GM21737 (cell line): ENCODE data around the gene TTC27.

Experiments used
- ATAC-seq: cut with Tn5 transposase; IDR thresholded peaks from one replicate; pipeline ENCODE4 v1.9.1; 2021; ENCODE audit warnings: mild to moderate bottlenecking, moderate library complexity; ENCODE audit not compliant: unreplicated experiment

TTC27 gene

GRCh38 chr2:32666704-32667103 lies 38.9 kb downstream of the TTC27 start:
- no peak for ATAC-seq

- ATAC-seq: no peak
These were observed 40.4 kb downstream of the TTC27 start for GRCh38 chr2:32668254-32668653.

DNA sequence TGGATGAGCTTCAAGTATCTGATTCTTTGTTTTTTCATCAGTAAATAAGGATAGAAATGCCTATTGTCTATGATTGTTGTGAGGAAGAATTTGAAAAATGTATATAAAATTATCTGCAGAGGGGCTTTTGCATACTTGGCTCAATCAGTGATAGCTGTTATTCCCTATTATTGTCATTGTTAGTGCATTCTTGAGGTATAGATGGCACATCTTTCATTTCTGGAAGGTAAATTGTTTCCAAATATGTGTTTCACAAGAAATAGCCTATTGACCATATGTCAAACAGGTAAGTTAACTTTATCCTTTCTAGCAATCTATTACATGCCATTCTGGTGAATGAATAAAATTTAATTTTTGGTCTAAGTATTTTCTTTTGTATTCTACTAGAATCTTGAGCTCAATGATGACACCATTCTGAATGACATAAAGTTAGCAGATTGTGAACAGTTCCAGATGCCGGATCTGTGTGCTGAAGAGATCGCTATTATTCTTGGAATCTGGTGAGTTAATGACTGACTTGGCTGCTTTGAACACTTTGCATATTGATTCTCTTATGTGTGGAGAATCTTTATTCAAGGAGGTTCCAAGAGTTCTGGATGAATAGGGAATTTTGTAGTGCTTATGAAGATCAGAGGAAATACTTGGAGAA lies 44.2 kb downstream of the TTC27 start:
- ATAC-seq: no peak

DNA sequence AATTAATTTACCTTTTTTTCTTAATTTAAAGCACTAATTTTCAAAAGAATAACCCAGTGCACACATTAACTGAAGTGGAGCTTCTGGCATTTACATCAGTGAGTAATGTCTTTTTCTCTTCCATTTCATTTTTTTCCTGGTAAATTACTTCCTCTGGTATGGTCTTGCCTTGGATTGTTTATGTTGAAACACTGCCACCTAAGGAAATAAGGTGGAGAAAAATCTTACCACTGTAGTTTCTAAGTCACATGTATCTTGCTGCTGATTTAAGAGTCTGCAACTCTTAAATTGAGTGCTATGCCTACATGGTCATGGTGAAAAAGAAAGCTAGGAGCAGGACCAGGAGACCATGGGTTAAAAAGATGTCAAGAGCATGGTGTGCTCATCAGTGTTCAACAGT lies 51.0 kb downstream of the TTC27 start:
- ATAC-seq: no peak

- no peak for ATAC-seq
These were observed 53.1 kb downstream of the TTC27 start for GRCh38 chr2:32680942-32681341.

GRCh38 chr2:32683520-32684086 lies 55.8 kb downstream of the TTC27 start:
- no peak for ATAC-seq

GRCh38 chr2:32688541-32688940 lies 60.7 kb downstream of the TTC27 start:
- ATAC-seq: peak; percentile 85

DNA sequence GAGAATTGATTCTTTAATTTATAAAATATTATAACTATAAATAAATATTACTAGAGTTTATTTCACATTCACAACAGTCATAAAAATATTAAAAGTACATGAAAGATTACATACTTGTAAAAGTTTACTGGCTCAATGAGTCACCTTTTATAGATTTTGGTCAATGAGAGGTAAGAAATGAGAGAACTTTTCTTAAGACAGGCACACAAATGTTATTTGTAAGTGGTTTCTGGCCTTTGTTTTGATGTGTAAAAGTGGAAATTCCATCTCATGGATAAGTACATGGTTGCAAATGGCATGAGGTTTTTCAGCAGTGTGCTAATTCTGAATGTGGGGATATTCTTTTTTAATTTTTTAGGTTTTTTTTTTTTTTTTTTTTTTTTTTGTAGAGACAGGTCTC lies 63.8 kb downstream of the TTC27 start:
- no peak for ATAC-seq

- no peak for ATAC-seq
These were observed 68.6 kb downstream of the TTC27 start for GRCh38 chr2:32696439-32696838.

DNA sequence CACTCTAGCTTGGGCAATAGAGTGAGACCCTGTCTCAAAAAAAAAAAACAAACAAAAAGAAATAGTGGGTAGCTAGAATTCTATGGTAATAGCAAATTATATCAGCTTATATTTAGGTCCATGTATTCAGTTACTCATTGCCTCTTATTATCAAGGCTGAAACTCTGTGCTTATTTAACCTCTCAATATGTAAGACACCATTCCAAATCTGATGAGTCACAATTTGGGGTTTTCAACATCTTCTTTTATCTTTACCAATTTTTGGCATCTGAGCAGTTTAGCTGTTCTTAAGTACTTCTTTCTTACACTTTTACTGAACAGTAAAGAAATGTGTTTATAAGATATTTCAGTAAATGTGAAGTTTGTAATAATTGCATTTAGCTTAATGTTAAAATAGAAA lies 69.3 kb downstream of the TTC27 start:
- ATAC-seq: no peak

DNA sequence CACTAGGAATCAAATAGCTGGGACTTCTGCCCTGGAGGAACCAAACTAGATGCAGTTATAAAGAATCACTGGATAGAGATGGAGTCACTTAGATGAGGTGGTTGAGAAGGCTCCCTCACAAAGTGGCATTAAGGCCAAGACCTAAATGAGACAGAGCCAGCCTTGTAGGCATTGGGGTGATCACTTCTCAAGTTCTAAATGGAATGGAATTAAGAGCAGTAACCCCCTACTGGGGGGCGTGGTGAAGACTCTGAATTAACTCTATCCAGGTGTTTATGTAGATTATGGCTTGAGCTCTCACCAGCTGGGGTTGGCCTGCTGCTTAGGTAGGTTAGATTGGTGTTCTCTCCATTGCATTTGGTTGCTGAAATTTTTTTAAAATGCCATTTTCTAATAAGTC lies 71.3 kb downstream of the TTC27 start:
- no peak for ATAC-seq

GRCh38 chr2:32701806-32702205 lies 74.0 kb downstream of the TTC27 start:
- ATAC-seq: no peak

- no peak for ATAC-seq
These were observed 74.6 kb downstream of the TTC27 start for GRCh38 chr2:32702303-32703064.

GRCh38 chr2:32706815-32707579 lies 79.1 kb downstream of the TTC27 start:
- ATAC-seq: no peak

- ATAC-seq: no peak
These were observed 83.4 kb downstream of the TTC27 start for GRCh38 chr2:32711219-32711618.

- ATAC-seq: no peak
These were observed 84.2 kb downstream of the TTC27 start for GRCh38 chr2:32711908-32712501.

- ATAC-seq: no peak
These were observed 85.0 kb downstream of the TTC27 start for GRCh38 chr2:32712870-32713269.

GRCh38 chr2:32714521-32714920 lies 86.7 kb downstream of the TTC27 start:
- no peak for ATAC-seq

DNA sequence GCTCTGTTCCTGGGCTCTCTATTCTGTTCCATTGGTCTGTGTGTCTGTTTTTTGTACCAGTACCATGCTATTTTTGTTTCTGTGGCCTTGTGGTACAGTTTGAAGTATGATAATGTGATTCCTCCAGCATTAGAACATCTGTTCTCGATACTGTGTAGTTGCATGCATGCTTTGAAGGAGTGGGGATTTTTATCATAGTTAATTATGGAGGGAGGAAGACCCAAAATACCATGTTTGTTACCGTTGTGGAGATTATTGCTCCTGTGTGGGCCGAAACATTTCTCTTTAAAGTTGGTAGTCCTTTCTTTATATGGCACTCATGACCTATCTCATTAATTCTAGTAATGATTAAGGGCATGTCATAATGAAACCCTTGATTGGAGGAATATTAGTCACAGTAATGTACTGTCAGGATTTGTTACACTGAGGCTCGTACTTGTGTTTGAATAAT lies 87.6 kb downstream of the TTC27 start:
- peak; percentile 88 for ATAC-seq

GRCh38 chr2:32715981-32716380 lies 88.1 kb downstream of the TTC27 start:
- no peak for ATAC-seq

GRCh38 chr2:32716598-32716997 lies 88.7 kb downstream of the TTC27 start:
- ATAC-seq: no peak
